Loucy (cell line): ENCODE data around the gene SLC48A1.

Source experiments
- H2AFZ ChIP-seq: fragments of 200-600 bp; sonication (generic); 2 replicates; pipeline ENCODE4 v1.6.0; 2016; ENCODE audit warnings: antibody characterized with exemption, mild to moderate bottlenecking, low read length, moderate library complexity
- H3F3A ChIP-seq: fragments of 200-600 bp; 2 replicates; pipeline ENCODE4 v1.6.0; 2016; ENCODE audit warnings: antibody characterized with exemption, low read depth, mild to moderate bottlenecking
- H3K27me3 ChIP-seq: fragments of 200-600 bp; sonication (generic); 2 replicates; pipeline ENCODE4 v1.6.1; 2014; ENCODE audit warnings: low read length, mild to moderate bottlenecking; ENCODE audit not compliant: insufficient read depth, poor library complexity, severe bottlenecking
- H3K36me3 ChIP-seq: fragments of 200-600 bp; sonication (generic); 2 replicates; pipeline ENCODE4 v1.6.1; 2016; ENCODE audit warnings: low read length; ENCODE audit not compliant: insufficient read depth
- H3K4me1 ChIP-seq: fragments of 200-600 bp; sonication (generic); 2 replicates; pipeline ENCODE4 v1.5.1; 2014; ENCODE audit warnings: low read length, mild to moderate bottlenecking; ENCODE audit not compliant: insufficient read depth, poor library complexity, severe bottlenecking
- H3K4me2 ChIP-seq: fragments of 200-600 bp; sonication (generic); 2 replicates; pipeline ENCODE4 v1.6.0; 2014; ENCODE audit warnings: antibody characterized with exemption, low read length, low read depth, mild to moderate bottlenecking; ENCODE audit not compliant: poor library complexity, severe bottlenecking
- H3K4me3 ChIP-seq: fragments of 200-600 bp; sonication (generic); 2 replicates; pipeline ENCODE4 v1.5.1; 2014; ENCODE audit warnings: low read length, mild to moderate bottlenecking, mixed read lengths; ENCODE audit not compliant: poor library complexity, severe bottlenecking
- H3K79me2 ChIP-seq: fragments of 200-600 bp; sonication (generic); 2 replicates; pipeline ENCODE4 v1.6.1; 2014; ENCODE audit warnings: low read length; ENCODE audit not compliant: insufficient read depth
- H3K9ac ChIP-seq: fragments of 200-600 bp; sonication (generic); 2 replicates; pipeline ENCODE4 v1.6.0; 2014; ENCODE audit warnings: mild to moderate bottlenecking, low read depth, low read length, moderate library complexity; ENCODE audit not compliant: poor library complexity, severe bottlenecking
- H3K9me2 ChIP-seq: fragments of 200-600 bp; sonication (generic); replicated peaks from 2 replicates; pipeline ENCODE4 v1.6.1; 2016; ENCODE audit warnings: low read depth, low read length, mixed read lengths
- H3K9me3 ChIP-seq: fragments of 200-600 bp; sonication (generic); 2 replicates; pipeline ENCODE4 v1.6.1; 2014; ENCODE audit warnings: mild to moderate bottlenecking, antibody characterized with exemption, low read length, low read depth; ENCODE audit not compliant: insufficient read depth
- H4K20me1 ChIP-seq: fragments of 200-600 bp; sonication (generic); 2 replicates; pipeline ENCODE4 v1.6.0; 2014; ENCODE audit warnings: antibody characterized with exemption, low read length, mild to moderate bottlenecking; ENCODE audit not compliant: insufficient read depth, poor library complexity, severe bottlenecking
- CTCF ChIP-seq: fragments of 200-600 bp; sonication (generic); conservative IDR thresholded peaks from 2 replicates; pipeline ENCODE4 v1.5.1; 2014; ENCODE audit warnings: mild to moderate bottlenecking, antibody characterized with exemption, low read length
- EZH2phosphoT487 ChIP-seq: fragments of 200-600 bp; IDR thresholded peaks from 2 replicates; pipeline ENCODE4 v1.6.1; 2018; ENCODE audit warnings: antibody characterized with exemption, mild to moderate bottlenecking, moderate library complexity, borderline replicate concordance

The SLC48A1 gene

GRCh38 chr12:47824198-47824597 lies 51.2 kb downstream of the SLC48A1 start:
- TF ChIP-seq CTCF, result no peak
- TF ChIP-seq EZH2phosphoT487, result no peak
- Histone ChIP-seq H4K20me1 (no peaks in the 10 kb centered on the region), H3K9ac (no peak overlapping the region), H2AFZ (peak overlapping the region; percentile 73), H3K9me2 (no peaks in the 10 kb centered on the region), H3K4me1 (peaks cover 27% of the 10 kb centered on the region), H3K4me2 (peak overlapping the region; percentile 17), H3K4me3 (no peak overlapping the region), H3K36me3 (no peaks in the 10 kb centered on the region), H3F3A (peaks cover 5% of the 10 kb centered on the region; the same call in 1 of the 2 replicates), H3K9me3 (no peaks in the 10 kb centered on the region), H3K79me2 (peaks cover 15% of the 10 kb centered on the region), H3K27me3 (no peaks in the 10 kb centered on the region)

- Histone ChIP-seq H4K20me1 (no peaks in the 10 kb centered on the region), H3K9me2 (no peaks in the 10 kb centered on the region), H3F3A (peaks cover 5% of the 10 kb centered on the region; the same call in 1 of the 2 replicates), H3K27me3 (no peaks in the 10 kb centered on the region), H3K4me2 (peak overlapping the region; percentile 17), H3K79me2 (peaks cover 13% of the 10 kb centered on the region; the same call in 1 of the 2 replicates), H2AFZ (peak overlapping the region; percentile 73), H3K9me3 (no peaks in the 10 kb centered on the region), H3K9ac (no peak overlapping the region), H3K4me3 (no peak overlapping the region), H3K36me3 (no peaks in the 10 kb centered on the region), H3K4me1 (peaks cover 27% of the 10 kb centered on the region)
- TF ChIP-seq CTCF, result no peak
- no peak for TF ChIP-seq EZH2phosphoT487
These were observed 51.6 kb downstream of the SLC48A1 start for GRCh38 chr12:47824635-47825034.

- Histone ChIP-seq H3K4me1 (peaks cover 25% of the 10 kb centered on the region), H3F3A (peaks cover 5% of the 10 kb centered on the region; the same call in 1 of the 2 replicates), H3K4me2 (no peak overlapping the region), H2AFZ (no peak overlapping the region), H4K20me1 (no peaks in the 10 kb centered on the region), H3K27me3 (no peaks in the 10 kb centered on the region), H3K4me3 (no peak overlapping the region), H3K9ac (no peak overlapping the region), H3K9me3 (no peaks in the 10 kb centered on the region), H3K36me3 (no peaks in the 10 kb centered on the region), H3K9me2 (no peaks in the 10 kb centered on the region), H3K79me2 (peaks cover 7% of the 10 kb centered on the region; the same call in 1 of the 2 replicates)
- no peak for TF ChIP-seq CTCF
- no peak for TF ChIP-seq EZH2phosphoT487
These were observed 52.2 kb downstream of the SLC48A1 start for GRCh38 chr12:47825173-47825639.
